CD14-positive monocyte (primary cell): ENCODE measurements around the gene IP6K1. TPM values are rescaled to one million over a fixed set of nuclear protein-coding genes. Genes with fewer than 3 reads are reported as not detected.
A peak's percentile ranks its signal among the peaks of the same experiment; 100 is the strongest.

ENCODE experiments used
- DNase-seq, 3 donors: peaks; one replicate each; pipeline ENCODE4 v3.0.0-alpha.2; 2011 to 2022
- H2AFZ ChIP-seq: 2 replicates; pipeline ENCODE4 v1.6.0; 2012; ENCODE audit warnings: mild to moderate bottlenecking, low read depth, low read length, inconsistent platforms; ENCODE audit not compliant: insufficient read depth, poor library complexity, severe bottlenecking
- H3K27ac ChIP-seq, 2 donors: 1 replicate in 1 of 2; 2 replicates in 1 of 2; pipeline ENCODE4 v1.5.1; 2012 to 2013; ENCODE audit warnings: low read length in 2 of 2, control low read depth in 1 of 2, inconsistent platforms in 1 of 2, low read depth in 1 of 2, mild to moderate bottlenecking in 1 of 2
- H3K27me3 ChIP-seq, 2 donors: one replicate each; pipeline versions ENCODE4 v1.6.0 to v1.6.1; 2011 to 2013; ENCODE audit warnings: low read length in 2 of 2; ENCODE audit not compliant: control insufficient read depth in 2 of 2, insufficient read depth in 2 of 2
- H3K36me3 ChIP-seq, 2 donors: replicated peaks in 1 of 2; 1 replicate in 1 of 2; 2 replicates in 1 of 2; pipeline versions ENCODE4 v1.5.1 to v1.6.1; 2012 to 2013; ENCODE audit warnings: low read length in 2 of 2, control low read depth in 1 of 2, inconsistent platforms in 1 of 2, mild to moderate bottlenecking in 1 of 2; ENCODE audit not compliant: insufficient read depth in 2 of 2, control insufficient read depth in 1 of 2
- H3K4me1 ChIP-seq, 2 donors: 1 replicate in 1 of 2; 2 replicates in 1 of 2; pipeline versions ENCODE4 v1.5.1 to v1.6.1; 2012 to 2013; ENCODE audit warnings: low read length in 2 of 2, control low read depth in 1 of 2, inconsistent platforms in 1 of 2, mild to moderate bottlenecking in 1 of 2, moderate library complexity in 1 of 2; ENCODE audit not compliant: insufficient read depth in 2 of 2, control insufficient read depth in 1 of 2
- H3K4me2 ChIP-seq: replicated peaks from 2 replicates; pipeline ENCODE3; 2012; ENCODE audit warnings: low read length, moderate library complexity, mild to moderate bottlenecking; ENCODE audit not compliant: poor library complexity, severe bottlenecking; ENCODE audit errors: extremely low read depth
- H3K4me3 ChIP-seq, 3 experiments: fragments of 200-600 bp in 1 of 3; sonication (generic) in 1 of 3; replicated peaks in 1 of 3; 1 replicate in 2 of 3; 2 replicates in 1 of 3; pipeline ENCODE4 v1.5.1; 2011 to 2013; ENCODE audit warnings: low read length in 3 of 3, mild to moderate bottlenecking in 3 of 3, control low read depth in 2 of 3, low read depth in 2 of 3, inconsistent platforms in 1 of 3, moderate library complexity in 1 of 3
- H3K79me2 ChIP-seq: 2 replicates; pipeline ENCODE4 v1.6.0; 2012; ENCODE audit warnings: mild to moderate bottlenecking, control low read depth, inconsistent platforms, low read length, moderate library complexity; ENCODE audit not compliant: insufficient read depth
- H3K9ac ChIP-seq: 2 replicates; pipeline ENCODE4 v1.6.0; 2017; ENCODE audit warnings: low read length, mild to moderate bottlenecking; ENCODE audit not compliant: insufficient read depth, poor library complexity, severe bottlenecking
- H3K9me3 ChIP-seq, 2 donors: replicated peaks in 1 of 2; 1 replicate in 1 of 2; 2 replicates in 1 of 2; pipeline versions ENCODE4 v1.5.1 to v1.6.1; 2012 to 2013; ENCODE audit warnings: low read length in 2 of 2, control low read depth in 1 of 2; ENCODE audit not compliant: control insufficient read depth in 1 of 2, insufficient read depth in 1 of 2
- H4K20me1 ChIP-seq: 2 replicates; pipeline ENCODE4 v1.6.0; 2012; ENCODE audit warnings: mild to moderate bottlenecking, low read length, control low read depth, moderate library complexity; ENCODE audit not compliant: insufficient read depth
- H3K27ac Mint-ChIP-seq, 7 donors: one replicate each; pipeline ENCODE4 v1.8.0; 2020; ENCODE audit warnings: mild to moderate bottlenecking in 7 of 7, mixed read lengths in 7 of 7, moderate library complexity in 6 of 7, inconsistent platforms in 2 of 7
- H3K27me3 Mint-ChIP-seq, 3 donors: one replicate each; pipeline ENCODE4 v1.8.0; 2021 to 2022; ENCODE audit warnings: low read depth in 3 of 3, mild to moderate bottlenecking in 3 of 3, mixed read lengths in 3 of 3, moderate library complexity in 3 of 3, inconsistent platforms in 1 of 3
- H3K36me3 Mint-ChIP-seq, 2 donors: one replicate each; pipeline ENCODE4 v1.8.0; 2020; ENCODE audit warnings: mixed read lengths in 2 of 2, inconsistent platforms in 1 of 2, mild to moderate bottlenecking in 1 of 2
- H3K4me1 Mint-ChIP-seq: one replicate; pipeline ENCODE4 v1.8.0; 2020; ENCODE audit warnings: mild to moderate bottlenecking, mixed read lengths
- H3K4me3 Mint-ChIP-seq, 2 donors: one replicate each; pipeline ENCODE4 v1.8.0; 2020; ENCODE audit warnings: mild to moderate bottlenecking in 2 of 2, mixed read lengths in 2 of 2, moderate library complexity in 1 of 2
- H3K9me3 Mint-ChIP-seq, 7 donors: one replicate each; pipeline ENCODE4 v1.8.0; 2020 to 2022; ENCODE audit warnings: mixed read lengths in 7 of 7, mild to moderate bottlenecking in 6 of 7, moderate library complexity in 6 of 7, inconsistent platforms in 2 of 7
- WGBS: methylation state at CpG from one replicate; pipeline ENCODE4 v1.1.5; 2013; ENCODE audit warnings: missing lambda C conversion rate; ENCODE audit not compliant: insufficient coverage; 5-methylcytosine and 5-hydroxymethylcytosine counted together
- intact Hi-C, 2 donors: fragments of 100-400 bp; cut with micrococcal nuclease; formaldehyde crosslinking; loops; one replicate each; pipeline versions ENCODE4 v1.15.0 to v1.15.1; 2023
- polyA minus RNA-seq: library from RNA; depleted of rRNA, polyadenylated mRNA; stranded (reverse); fragments of >200 nt; gene quantifications from 2 replicates; pipeline ENCODE4 v1.2.3, GENCODE V29; 2012
- polyA plus RNA-seq, 3 donors: library from polyadenylated mRNA; depleted of rRNA in 1 of 3; unstranded in 2 of 3; stranded (reverse) in 1 of 3; fragments of 300-500 nt in 2 of 3; fragments of >200 nt in 1 of 3; fragmentation: Illumina TruSeq in 2 of 3; gene quantifications; 1 replicate in 2 of 3; 2 replicates in 1 of 3; pipeline ENCODE4 v1.2.3, GENCODE V29; 2012 to 2021
- total RNA-seq, 12 experiments: library from RNA in 1 of 12; stranded (reverse) in 1 of 12; fragments of 120-200 nt in 1 of 12; gene quantifications; one replicate each; pipeline ENCODE4 v1.2.4 and lab custom pipeline; 2013 to 2026; ENCODE audit warnings: mixed read lengths in 6 of 12, inconsistent platforms in 1 of 12
- TF ChIP-seq, protein P1 (sequence below): fragments of 200-600 bp; IDR thresholded peaks from one replicate; pipeline ENCODE4 v1.8.0; 2022; ENCODE audit warnings: antibody characterized with exemption, mild to moderate bottlenecking

The IP6K1 gene
- 16.8 TPM for total RNA-seq (2013)
- polyA plus RNA-seq (10 to 100 TPM; 15.8 to 27.1 (median 16.1) TPM), polyA minus RNA-seq (21.2 and 26.1 TPM in 2 replicates), total RNA-seq (lab: John Stamatoyannopoulos, UW) (23.3 to 118 (median 51.9) reads per million in 11 experiments)

DNA sequence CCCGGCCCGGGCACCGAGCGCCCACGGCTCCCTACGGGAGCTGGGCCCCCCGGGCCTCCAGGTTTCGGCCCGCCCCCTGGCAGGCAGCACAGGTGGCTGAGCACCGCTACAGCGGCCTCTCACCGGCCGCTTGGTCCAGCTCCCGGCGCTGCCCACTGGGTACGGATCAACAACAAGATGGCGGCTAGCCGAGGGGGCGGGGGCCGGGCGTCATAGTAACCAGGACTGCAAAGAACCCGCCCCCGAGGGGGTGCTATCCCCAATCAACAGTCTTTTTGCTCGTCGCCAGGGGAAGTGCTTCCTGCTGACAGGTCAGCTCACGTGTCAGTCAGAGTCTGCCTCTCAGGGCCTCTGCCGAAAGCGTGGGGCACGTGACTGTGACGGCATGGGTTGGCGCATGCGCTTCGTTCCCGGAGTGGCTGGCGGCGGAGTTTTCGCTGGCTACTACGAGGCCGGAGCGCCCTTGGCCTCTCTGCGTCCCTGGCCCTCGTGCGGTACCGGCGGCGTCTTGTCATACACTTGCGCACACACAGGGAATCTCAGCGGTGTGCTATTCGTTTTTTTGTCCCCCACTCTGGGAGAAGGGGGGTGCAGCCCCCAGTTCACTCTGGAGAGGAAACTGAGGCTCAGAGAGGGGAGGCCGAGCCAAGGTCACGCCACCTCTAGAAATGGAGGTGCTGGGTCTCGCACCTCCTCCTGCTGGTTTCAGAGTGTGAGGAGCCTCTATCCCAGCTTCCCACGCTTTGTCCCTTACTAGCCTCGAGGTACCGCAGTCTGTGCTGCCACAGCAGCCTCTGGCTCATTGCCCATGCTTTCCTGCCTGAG lies at the start of gene IP6K1:
IP6K1 (minus strand) TSS at position 186 of the 825 bp plus-strand sequence. CDS start 38,502 bp downstream, outside the sequence.
- Histone ChIP-seq H3K4me3 (peak within 1 kb of the TSS; percentile 87 to 94 (median 91)), H3K9ac (peak within 1 kb of the TSS; percentile 98), H4K20me1 (peaks cover 17% of the 10 kb centered on the region), H3K79me2 (peaks cover 47% of the 10 kb centered on the region), H3K9me3 (no peaks in the 10 kb centered on the region), H3K27ac (peak within 1 kb of the TSS; percentile 81 to 95), H3K36me3 (peaks cover 7 to 14% of the 10 kb centered on the region in 2 donors), H3K4me2 (peak within 1 kb of the TSS; percentile 81), H3K27me3 (no peaks in the 10 kb centered on the region), H3K4me1 (peaks cover 18 to 21% of the 10 kb centered on the region in 2 donors), H2AFZ (peak within 1 kb of the TSS; percentile 99)
- Mint-ChIP-seq H3K4me3 (peak within 1 kb of the TSS; percentile 88 to 97), H3K4me1 (peaks cover 29% of the 10 kb centered on the region), H3K36me3 (peaks cover 15 to 28% of the 10 kb centered on the region in 2 donors), H3K27ac (peak within 1 kb of the TSS; percentile 94 to 98 (median 95)), H3K27me3 (peaks cover 0 to 8% (median 4%) of the 10 kb centered on the region in 3 donors), H3K9me3 (peaks cover 0 to 2% (median 0%) of the 10 kb centered on the region in 7 donors)
- under 1% methylated on average over 50 of the region's 55 CpGs for WGBS
- TF ChIP-seq, protein P1, sequence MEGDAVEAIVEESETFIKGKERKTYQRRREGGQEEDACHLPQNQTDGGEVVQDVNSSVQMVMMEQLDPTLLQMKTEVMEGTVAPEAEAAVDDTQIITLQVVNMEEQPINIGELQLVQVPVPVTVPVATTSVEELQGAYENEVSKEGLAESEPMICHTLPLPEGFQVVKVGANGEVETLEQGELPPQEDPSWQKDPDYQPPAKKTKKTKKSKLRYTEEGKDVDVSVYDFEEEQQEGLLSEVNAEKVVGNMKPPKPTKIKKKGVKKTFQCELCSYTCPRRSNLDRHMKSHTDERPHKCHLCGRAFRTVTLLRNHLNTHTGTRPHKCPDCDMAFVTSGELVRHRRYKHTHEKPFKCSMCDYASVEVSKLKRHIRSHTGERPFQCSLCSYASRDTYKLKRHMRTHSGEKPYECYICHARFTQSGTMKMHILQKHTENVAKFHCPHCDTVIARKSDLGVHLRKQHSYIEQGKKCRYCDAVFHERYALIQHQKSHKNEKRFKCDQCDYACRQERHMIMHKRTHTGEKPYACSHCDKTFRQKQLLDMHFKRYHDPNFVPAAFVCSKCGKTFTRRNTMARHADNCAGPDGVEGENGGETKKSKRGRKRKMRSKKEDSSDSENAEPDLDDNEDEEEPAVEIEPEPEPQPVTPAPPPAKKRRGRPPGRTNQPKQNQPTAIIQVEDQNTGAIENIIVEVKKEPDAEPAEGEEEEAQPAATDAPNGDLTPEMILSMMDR: no peak
- intact Hi-C loops: loop anchor here (5.0 to 10.0 kb wide), 2 partner anchors 62 to 64 kb away; partner anchors contain the start of gene GMPPB (in 2 of the 2)
- DNase-seq: peak; percentile 100

GRCh38 chr3:49831341-49831740 lies 45.0 kb upstream of the IP6K1 start:
- H2AFZ ChIP-seq: no peak overlapping the region
- H3K27me3 ChIP-seq: no peaks in the 10 kb centered on the region
- no peaks in the 10 kb centered on the region for H3K27me3 Mint-ChIP-seq
- peaks cover 32 to 54% of the 10 kb centered on the region in 2 donors for H3K36me3 Mint-ChIP-seq
- WGBS: no CpG with 5 or more reads among the region's 3 CpGs
- no peaks in the 10 kb centered on the region for H3K9me3 Mint-ChIP-seq
- no peaks in the 10 kb centered on the region for H3K4me1 Mint-ChIP-seq
- no peaks in the 10 kb centered on the region for H3K4me1 ChIP-seq
- no peaks in the 10 kb centered on the region for H3K9me3 ChIP-seq
- no peaks in the 10 kb centered on the region for H3K79me2 ChIP-seq
- no peak for DNase-seq
- no peak overlapping the region for H3K27ac ChIP-seq
- no peak overlapping the region for H3K9ac ChIP-seq
- peaks cover 24 to 55% of the 10 kb centered on the region in 2 donors for H3K36me3 ChIP-seq
- intact Hi-C loops: no loop called here
- H4K20me1 ChIP-seq: no peaks in the 10 kb centered on the region
- peak overlapping the region in 1 of 7 donors; percentile 33 for H3K27ac Mint-ChIP-seq
- H3K4me3 ChIP-seq: no peak overlapping the region
- TF ChIP-seq, protein P1: no peak
- H3K4me3 Mint-ChIP-seq: no peak overlapping the region
- H3K4me2 ChIP-seq: no peak overlapping the region
